Activated gamma-delta T cell treated with Interleukin-2 at 50 U/mL for 16 hours (primary cell): Measurements from ENCODE around the gene ZBTB42.

Experiments used
- DNase-seq: peaks from one replicate; pipeline ENCODE4 v3.0.0-alpha.2; 2020

The ZBTB42 gene

DNA sequence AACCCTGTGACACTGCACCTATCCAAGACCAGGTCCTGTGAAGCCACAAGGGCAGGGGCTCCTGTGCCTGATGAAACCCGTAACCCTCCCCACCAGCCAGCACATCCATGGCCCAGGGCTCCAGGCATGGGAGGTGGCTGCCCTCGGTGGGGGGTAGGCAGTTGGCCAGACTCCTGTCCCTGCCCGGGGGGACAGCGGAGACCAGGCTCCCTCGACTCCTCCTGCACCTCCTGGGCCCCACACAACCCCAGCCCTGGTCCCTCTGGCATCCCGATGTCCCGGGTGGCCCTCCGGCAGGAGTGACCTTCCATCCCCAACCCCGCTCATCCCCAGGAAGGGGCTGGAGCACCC, 16.7 kb upstream of the ZBTB42 start:
- no peak for DNase-seq

DNA sequence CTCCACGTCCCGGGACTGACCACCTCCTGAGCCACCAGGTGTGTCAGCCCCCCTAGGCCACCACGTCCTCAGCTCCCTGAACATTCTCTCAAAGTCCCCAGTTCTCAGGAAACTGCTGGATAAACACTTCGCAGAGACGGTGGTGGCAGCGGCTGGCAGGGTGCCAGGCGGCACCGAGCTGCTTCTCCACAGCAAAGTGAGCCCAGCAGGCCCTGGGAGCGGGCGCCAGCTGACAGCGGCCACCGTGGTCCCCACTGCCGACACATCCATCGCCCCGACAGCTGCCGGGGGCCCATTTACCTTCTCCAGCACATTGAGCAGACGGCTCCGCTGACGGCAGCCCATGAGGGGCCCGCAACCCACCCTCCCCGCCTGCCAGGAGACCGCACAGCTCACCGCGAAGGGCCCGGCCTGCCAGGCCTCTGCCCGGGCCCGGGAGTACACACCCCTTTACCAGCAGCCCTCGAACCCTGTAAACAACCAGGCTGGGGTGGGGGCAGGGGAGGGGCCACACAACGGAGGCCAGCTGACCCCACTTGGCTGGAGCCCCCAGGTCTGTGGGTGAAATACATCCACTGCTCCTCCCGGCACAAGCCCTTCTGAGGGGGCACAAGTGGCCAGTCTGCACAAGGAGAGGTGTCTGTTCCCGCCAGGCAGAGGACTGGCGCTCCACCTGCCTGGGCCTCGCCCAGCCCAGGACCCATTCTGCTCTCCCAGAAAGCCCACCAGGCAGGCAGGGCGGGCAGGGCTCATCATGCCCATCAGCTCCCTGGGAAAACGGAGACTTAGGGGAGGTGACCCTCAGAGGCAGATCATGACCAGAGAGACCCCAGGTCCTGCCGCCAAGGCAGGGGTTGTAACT, 15.8 kb upstream of the ZBTB42 start:
- no peak for DNase-seq

DNA sequence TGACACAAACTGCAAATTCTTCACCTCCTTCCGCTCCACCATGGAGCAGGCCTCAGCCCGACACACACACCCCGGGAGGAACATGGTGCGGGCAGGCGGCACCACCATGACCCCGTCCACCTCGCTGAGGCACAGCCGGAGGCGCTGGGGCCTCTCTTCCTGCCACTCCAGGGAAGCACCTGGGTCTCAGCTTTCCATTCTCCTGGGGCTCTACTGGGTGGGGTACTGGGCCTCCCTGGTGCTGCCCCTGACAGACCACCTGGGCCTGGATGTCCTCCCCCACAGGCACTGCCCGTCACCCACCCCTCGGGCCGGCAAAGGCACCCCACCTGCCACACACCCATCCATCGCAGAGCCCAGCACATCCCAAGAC, 15.2 kb upstream of the ZBTB42 start:
- no peak for DNase-seq

DNA sequence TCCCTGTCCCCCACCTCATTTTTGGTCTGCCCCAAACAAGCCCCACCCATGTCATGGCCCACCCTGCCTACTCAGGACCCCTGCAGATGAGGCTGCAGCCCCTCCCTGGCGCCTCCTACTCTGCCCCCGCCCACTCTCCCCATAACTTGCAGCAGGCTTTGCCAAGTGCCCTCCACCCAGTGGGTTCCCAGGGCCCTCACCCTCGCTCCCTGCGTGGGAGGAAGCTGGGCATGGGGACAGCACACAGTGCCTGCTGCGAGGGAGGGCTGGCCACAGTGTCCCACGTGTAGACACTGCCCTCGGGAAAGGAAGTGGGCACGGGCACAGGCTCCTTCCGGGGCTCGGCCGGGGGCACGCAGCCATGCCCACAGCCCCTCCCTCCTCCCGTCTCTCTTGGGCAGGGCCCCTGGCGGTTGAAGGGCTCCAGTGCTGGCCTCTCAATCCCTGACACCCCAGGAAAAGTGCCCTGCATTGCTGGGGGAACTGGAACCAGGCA, 14.8 kb upstream of the ZBTB42 start:
- peak; percentile 29 for DNase-seq

DNA sequence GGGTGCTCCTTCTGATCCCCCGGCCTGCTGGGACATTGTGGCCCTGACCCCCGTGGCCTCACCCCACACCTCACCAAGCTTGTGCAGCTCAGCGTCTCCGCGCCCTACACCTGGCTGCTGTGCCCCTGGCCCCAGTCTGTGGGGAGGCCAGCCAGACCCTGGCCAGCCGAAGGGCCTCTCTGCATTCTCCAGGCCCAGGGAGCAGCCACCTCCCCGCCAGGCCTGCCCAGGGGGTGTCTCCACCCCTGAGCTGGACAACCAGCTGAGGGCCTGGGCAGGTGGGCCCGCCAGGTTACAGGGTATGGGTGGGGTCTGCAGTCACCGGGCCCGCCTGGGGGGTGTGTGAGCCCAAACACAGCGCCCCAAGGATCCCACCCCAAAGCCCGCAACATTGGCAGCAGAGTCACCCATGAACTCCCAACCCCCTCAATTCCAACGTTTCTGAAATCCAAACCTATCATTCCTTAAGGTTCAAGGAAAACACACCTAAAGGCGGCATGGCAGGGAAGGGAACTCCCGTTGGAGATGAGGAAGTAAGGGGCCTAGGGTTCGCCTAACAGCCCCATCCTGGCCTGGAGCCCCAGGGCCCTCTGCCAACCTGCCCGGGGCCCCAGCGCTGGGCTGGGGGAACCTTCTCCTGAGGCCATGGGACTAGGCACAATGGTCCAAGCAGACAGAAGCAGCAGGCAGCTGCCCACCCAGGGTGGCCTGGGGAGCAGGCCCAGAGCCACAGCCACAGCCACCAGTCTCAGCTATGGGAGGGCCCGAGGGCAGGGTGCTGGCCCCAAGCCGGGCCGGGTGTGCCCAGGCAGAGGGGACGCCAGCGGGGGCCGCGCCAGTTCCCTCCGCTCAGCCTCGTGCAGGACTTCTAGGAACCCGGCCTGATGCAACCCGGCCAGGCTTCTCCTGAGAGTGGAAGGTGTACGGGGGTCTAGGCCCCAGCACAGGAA, 13.9 kb upstream of the ZBTB42 start:
- no peak for DNase-seq

DNA sequence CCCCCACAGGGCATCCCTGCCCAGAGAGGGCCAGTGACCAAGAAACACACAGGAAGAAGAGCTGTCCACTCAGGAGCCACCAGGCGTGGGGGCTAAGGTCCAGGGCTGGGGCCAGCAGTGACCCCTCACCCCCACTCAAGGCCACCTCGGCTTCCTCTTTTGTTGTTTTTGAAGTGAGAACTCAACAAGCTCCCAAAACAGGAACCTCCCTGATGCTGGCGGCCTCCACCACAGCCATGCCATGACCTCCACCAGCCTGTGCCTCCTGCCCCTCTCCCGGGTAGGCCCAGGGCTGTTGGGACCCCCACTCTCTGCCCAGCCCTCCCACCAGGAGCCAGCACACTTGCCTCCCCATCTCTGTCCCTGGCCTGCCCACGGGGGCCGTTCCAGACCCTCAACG, 13.2 kb upstream of the ZBTB42 start:
- no peak for DNase-seq

DNA sequence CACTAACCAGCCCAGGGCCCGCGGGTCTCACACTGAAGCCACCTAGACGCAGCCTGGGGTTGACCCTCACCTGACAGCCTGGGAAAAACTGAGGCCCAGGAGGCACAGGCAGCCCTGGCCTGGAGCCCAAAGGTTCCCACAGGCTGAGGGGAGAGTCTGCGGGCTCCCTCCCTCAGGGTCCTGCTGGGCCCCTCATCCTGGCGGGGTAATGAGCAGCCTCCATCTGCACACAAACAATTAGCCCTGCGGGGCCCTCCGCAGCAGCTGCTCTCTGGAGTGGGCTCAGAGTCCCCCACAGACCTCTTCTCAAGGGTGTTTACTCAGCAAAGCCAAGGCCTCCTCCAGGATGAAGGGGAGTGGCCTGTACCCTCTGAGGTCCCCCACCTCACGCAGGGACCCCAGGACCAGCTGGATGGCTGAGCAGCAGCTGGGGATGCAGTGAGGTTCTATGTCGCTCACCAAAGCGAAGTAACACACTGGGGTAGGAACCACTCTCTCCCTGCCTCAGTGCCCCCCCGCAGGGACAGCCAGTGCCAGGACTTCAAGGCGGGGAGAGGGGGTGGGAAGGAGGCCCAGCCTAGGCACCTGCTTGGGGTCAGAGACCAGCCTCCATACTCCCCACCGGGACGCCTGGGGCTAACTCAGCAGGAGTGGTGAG, 12.6 kb upstream of the ZBTB42 start:
- DNase-seq, result no peak

DNA sequence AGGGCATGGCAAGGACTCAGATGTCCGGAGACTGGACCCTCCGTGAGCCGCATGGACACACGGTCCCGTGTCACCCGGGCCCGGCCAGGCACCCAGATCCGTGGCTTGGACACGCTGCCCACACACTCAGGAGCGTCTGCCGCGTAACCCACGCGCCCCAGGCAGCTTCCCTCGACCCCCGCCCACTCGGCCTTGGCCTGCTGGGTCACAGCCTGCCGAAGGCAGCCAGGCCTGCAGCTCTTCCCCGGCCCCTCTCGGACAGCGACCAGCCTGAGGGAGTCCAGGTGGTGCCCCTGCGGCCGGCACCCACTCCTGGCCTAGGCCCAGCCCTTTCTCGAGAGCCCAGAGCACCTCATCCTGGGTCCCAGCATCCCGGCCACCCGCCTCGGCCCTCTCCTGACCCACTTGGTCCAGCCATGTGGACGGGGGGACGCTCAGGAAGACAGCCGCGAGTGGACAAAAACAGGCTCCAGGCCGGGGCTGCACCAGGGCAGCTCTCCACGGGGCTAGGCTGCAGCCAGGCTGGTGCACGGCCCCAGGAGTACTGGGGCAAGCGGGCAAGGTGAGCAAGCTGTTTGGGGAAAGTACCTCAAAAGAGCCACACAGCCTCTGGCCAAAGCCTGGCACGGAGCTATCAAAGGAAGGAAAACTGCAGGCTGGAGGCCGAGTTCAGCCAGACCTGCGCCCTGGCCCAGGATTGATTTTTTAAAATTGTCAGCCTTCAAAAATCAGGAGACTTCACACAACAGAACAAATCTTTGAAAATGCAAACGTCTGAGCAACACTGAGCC, 11.8 kb upstream of the ZBTB42 start:
- DNase-seq, result no peak

DNA sequence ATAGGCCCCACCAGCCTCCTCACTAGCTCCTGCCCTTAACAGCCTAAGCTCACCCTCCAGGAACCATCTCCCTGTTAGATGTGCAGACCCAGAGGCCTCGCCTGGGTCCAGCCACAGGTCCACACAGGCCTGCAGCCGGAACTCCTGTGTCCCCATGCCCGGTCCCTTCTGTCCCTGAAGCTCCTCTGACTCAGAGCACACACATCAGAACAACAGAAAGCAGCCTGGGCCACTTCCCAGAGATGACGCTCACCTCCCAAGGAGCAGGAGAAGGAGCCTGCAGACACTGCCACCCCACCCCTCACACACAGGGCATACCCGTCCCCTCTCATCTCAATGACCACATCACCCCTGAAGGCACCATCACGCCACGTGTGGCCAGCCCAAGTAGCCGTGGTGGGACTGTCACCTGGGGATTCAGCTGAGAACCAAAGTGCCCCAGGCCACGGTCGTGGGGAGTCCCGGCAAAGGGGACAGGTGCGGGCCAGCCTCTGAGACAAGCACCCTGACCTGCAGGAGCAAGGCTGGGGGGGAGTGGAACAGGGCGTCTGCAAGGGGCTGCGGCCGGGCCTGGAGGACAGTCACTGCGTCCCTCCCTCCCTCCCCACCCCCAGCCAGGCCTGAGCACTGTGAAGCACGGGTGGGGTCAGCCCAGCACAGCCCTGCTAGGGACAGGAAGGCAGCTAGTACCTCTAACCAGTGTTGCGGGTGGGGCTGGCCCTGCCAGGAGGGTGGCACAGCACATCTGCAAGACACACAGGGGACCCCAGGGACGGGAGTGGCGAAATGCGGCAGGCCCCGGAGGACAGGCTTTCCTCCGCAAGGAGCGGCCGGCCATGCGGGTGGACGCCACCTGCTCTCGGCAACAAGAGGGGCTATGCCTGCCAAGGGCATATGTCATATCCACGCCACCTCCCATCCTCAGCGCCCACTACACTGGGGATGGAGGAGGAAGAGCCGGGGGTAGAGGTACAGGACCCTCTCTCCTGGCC, 10.9 kb upstream of the ZBTB42 start:
- DNase-seq, result no peak

DNA sequence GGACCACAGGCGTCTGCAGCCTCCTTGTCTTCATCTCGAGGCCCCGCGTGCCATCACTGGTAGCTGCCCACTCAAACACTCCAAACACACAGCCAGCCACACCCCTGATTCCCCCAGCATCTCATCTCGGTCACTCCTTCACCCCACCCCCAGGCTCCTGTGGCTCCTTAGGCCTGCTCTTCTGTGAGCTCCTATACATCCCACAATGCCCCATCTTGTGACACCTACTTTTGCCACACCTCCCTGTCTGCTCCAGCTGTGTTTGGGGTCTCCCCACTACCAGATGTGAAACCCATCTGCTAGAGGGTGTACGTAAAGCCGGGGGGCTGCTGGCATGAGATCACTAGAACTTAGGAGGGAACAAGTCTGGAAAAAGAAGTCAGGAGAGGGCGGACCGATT, 9.5 kb upstream of the ZBTB42 start:
- no peak for DNase-seq

DNA sequence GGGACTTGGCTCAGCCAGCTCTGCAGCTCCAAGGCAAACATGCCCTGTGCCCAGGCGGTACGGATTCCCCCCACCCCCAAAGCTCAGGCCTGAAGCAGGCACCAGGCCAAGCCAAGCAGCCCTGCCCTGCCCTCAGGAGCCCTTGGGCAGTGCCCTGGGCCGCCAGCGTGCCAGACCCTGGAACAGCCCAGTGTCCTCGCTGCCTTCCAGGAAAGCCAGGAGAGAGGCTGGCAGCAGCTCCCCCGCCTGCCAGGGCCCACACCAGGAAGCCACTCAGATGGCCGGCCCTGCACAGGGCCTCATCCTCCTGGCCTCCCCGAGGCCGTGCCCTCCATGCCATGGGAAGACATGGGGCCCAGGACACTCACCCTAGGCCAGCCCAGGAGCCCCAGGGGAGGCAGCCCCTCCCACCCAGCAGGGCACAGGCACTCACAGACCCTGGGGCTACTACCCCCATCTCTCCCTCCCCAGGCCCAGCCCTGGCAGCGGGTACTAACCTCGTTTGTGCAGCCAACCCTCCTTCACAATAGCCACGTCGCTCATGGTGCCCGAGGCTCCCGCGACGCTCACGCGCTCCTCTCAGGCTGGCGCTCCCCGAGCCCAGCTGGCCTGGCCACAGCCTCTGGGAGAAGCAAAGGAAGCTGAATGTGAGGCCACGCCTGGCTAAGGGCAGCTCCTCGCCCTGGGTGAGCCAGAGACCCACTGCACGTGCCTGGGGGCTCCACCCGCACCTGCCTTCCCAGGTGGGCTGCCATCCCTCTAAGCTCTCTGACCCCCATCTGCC, 8.6 kb upstream of the ZBTB42 start:
- no peak for DNase-seq

DNA sequence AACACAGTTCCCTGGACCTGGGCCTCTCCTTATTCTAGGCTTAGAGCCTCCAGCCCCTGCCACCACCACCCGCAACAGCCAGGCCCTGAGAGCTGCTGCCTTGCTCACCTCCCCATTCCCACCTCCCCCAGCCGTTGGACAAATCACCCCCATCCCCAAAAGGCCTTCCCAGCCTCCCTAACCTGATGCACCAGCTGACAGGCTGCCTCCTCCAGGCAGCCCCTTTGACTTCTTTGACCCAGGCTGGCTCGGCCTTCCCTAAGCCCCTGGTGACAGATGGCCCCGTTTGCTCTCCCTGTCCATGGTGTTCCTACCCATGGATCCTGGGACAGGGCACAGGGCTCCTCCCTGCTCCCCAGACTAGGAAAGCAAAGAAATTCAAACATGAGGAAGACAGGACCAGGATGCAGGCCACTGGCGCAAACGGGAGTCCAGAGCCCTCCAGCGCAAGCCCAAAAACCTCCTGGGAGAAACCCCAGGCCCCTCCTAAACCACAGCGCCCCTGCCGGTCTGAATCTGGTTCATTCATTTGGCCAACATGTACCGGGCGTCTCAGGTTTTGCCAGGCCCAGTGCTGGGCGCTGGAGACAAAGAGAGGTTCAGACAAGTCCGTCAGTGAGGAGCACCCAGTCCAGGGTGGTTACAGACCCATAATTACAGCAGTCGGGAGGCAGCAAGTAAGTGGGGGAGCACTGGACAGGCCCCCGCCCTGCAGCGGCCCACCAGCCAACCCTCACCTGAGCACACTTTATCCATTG, 7.8 kb upstream of the ZBTB42 start:
- no peak for DNase-seq

DNA sequence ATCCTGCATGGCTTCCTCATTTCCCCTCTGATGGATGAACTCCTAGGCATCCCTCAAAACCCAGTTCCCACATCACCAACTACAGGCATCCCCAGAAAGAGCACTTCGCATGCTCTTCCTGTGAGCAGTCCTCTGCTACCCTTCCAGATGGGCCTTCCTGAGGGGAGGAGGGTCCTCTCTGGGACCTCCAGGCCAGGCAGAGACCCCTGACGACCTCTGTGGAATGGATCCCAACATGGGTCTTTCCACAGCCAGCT, 7.3 kb upstream of the ZBTB42 start:
- DNase-seq, result no peak

DNA sequence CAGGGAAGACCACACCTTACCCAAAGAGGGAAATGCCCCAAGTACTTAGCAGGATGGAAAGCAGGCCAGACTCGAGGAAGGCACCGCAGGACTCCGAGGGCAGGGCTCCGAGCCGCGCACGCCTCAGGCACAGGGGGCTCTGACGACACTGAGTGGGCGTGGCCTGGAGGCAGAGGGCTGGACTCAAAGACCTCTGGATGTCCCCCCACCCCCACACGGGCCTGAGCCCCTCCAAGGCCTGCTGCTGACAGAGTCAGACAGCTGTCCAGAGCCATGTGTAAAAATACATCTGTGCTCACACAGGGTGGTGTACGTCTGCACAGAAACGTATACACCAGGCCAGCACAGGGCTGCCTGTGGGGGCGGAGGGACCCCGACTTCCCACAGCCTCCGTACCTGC, 6.8 kb upstream of the ZBTB42 start:
- DNase-seq, result peak; percentile 27

DNA sequence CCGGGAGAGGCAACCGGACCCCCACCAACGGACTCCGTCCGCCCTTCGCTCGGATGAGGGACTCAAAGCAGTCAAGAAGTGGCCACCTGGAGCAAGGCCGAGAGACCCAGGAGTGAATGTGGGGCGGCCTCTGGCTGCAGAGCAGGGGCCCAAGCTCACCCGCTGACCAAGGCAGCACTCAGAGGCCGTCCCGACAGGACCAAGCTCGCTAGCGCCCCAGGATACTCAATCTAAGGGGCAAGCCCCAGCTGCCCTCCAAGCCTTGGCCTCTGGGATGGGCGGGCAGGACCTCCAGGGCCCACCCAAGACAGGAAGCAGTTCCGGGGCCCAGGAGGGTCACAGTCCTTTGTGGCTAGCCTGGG, 6.3 kb upstream of the ZBTB42 start:
- no peak for DNase-seq

DNA sequence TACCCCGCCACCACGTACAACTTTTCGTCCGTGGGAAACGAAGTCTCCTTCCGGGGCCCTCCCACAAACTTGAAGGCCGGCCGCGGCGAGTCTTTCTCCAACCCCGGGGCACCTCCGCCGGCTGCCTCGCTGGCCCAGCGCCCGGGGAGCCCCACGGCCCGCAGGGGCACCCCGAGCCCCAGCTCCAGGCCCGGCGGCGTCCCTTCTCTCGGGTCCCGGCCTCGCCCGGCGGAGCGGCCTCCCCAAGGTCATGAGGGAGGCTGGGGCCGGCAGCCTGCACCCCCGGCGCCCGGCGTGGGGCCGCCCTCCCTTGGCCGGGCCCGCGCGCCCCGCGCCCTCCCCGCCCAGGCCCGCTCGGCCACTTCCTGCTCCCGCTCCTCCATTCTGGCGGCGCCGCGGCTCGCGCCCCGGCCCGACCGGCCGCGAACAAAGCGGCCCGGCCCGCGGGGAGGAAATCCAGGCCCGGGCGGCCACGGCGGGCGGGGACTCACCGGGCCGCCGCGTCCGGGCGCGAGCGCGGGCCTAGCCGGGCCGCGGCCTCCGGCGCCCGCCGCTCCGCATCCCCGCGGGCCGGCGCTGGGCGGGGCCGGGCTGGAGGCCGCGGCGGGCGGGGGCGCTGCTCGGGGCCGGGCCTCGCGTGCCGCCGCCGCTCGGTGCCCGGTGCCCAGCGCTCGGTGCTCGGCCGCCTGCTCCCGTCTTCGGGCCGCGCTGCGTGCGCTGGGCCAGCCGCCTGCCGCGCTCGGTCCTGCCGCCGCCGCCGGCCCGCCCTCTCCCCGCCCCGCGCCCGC, 5.7 kb upstream of the ZBTB42 start, which contains the start of gene AKT1:
Gene AKT1, minus strand, starts transcription at position 756 of the 788 bp plus-strand sequence. CDS start 3,105 bp downstream, outside the sequence.
- DNase-seq, result no peak

DNA sequence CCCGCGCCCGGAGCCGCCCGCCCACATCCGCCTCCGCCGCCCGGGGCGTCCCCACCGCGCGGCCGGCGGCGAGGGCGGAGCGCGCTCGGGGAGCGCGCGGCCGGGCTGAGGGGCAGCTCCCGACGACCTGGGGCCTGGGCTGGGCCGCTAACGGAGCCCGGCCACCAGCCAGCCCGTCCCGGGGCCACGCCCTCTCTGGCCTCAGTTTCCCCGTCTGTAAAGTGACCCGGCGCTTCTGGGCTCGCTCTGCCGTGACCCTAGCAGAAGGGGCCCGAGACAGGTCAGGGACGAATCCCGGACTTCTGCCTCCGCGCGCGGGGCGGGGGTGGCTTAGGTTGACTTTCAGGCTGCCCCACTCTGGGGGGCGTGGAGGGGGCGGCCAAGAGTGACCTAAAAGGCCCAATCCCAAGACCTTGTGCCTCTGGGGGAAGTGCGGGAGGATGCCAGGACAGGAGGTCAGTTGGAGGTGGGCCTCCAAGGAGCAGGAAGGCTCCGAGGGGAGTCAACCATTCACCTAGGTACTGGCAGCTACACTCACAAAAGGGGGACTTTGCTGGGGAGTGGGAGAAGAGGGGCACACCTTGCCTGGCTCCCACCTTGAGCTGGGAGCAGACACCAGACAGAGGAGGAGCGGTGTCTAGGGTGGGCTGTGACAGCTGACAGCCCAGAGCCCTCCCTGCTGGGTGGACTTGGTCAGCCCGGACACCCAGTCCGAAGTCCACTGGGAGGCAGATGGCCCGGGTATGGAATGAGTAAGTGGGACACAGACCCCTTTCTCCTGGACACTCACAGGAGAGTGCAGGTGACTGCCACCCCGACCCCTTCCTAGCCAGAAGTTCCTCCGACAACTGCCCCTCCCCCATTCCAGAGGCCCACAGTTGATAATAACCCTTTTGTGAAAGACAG, 4.9 kb upstream of the ZBTB42 start:
- peak; percentile 55 for DNase-seq

DNA sequence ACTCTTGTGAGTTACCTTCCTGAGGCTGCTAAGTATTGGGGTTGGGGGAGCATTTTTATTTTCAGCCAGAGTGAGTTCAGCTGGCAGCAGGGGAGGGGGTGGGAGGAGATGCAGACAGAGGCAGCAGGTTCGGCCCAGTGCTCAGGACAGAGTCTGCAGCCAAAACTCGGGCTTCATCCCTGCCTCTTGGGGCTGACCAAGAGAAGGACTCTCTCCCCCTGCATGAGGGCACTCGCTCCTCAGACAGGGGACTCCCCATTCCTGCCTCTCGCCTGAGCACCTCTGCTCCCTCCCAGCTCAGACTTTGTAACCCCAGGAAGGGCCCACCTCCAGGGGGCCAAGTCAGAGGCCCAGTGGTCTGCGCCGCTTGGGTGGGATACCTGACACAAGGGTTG, 4.2 kb upstream of the ZBTB42 start:
- no peak for DNase-seq
